ENCODE measurements around the gene TTLL11.

TTLL11 gene

DNA sequence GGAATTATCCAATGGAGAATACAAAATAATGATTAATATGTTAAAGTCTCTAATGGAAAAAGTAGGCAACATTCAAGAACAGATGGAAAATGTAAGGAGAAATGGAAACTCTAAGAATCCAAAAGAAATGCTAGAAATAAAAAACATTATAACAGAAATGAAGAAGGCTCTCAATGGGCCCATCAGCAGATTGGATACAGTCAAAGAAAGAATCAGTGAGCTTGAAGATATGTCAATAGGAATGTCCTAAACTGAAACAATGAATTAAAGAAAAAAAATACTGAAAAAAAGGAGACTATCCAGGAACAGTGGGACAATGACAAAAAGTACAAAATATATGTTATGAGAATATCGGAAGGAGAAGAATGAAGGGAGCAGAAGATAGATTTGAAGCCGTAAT lies 248.5 kb downstream of the TTLL11 start:
- no peaks in the 10 kb centered on the region for H3K27me3 ChIP-seq (ENCODE audit: insufficient read depth, low read depth, severe bottlenecking)
- no peak overlapping the region for H3K27ac ChIP-seq
- H3K36me3 ChIP-seq: no peaks in the 10 kb centered on the region
- no peak for DNase-seq
- TF ChIP-seq CTCF (IDR thresholded peaks at IDR 0.05; ENCODE audit: low read depth, low read length): no peak
- H3K9me3 ChIP-seq (ENCODE audit: severe bottlenecking): peaks cover 8% of the 10 kb centered on the region
- no peak overlapping the region for H3K4me3 ChIP-seq (ENCODE audit: low read depth, low read length)

DNA sequence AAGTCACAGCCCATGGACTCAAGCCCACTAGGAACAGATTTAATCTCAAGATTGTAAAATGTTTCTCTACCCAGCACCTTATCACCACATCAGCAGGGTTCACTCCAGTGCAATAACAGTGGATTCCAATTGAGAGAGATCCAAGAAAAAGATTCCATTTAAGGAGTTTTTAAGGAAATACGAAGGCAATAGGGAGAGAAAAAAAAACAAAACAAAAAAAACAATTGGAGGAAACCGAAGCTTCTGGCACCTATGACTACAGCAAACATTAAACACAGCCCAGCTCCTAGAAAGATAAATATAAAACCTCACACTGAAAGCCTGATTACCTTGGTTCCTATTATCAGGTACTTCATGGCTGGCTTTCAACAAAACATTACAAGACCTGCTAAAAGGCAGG lies 249.0 kb downstream of the TTLL11 start:
- Histone ChIP-seq H3K27ac (no peak overlapping the region), H3K4me3 (ENCODE audit: low read depth, low read length) (no peak overlapping the region), H3K27me3 (ENCODE audit: insufficient read depth, low read depth, severe bottlenecking) (no peaks in the 10 kb centered on the region), H3K9me3 (ENCODE audit: severe bottlenecking) (peaks cover 8% of the 10 kb centered on the region), H3K36me3 (no peaks in the 10 kb centered on the region)
- no peak for TF ChIP-seq CTCF (IDR thresholded peaks at IDR 0.05; ENCODE audit: low read depth, low read length)
- no peak for DNase-seq

DNA sequence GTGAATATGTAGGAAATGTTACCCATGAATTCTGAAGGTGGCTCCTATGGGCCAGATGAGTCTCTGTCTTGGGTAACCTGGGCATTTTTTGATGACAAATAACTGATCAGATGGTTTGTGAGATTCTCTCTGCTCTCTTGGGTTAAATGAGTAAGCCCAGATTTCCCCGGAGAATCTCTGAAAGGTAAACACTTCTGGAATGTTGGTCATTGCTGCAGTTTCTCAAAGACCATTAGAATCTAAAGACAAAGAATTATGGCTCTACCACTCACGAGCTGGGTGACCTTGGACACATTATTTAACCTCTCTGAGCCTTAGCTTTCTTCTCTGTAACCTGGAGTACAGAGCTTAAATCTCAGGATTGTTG lies 250.5 kb downstream of the TTLL11 start:
- DNase-seq: no peak
- H3K27ac ChIP-seq: no peak overlapping the region

GRCh38 chr9:121841771-121842611 lies 251.1 kb downstream of the TTLL11 start:
- DNase-seq: no peak
- H3K36me3 ChIP-seq: no peaks in the 10 kb centered on the region; the same call in 1 of the 2 replicates
- H3K4me3 ChIP-seq (ENCODE audit: low read depth, low read length): no peak overlapping the region
- no peaks in the 10 kb centered on the region for H3K27me3 ChIP-seq (ENCODE audit: insufficient read depth, low read depth, severe bottlenecking)
- no peak for TF ChIP-seq CTCF (IDR thresholded peaks at IDR 0.05; ENCODE audit: low read depth, low read length)
- H3K27ac ChIP-seq: no peak overlapping the region
- peaks cover 8% of the 10 kb centered on the region for H3K9me3 ChIP-seq (ENCODE audit: severe bottlenecking)

More for the DNA sequence above, 250.5 kb downstream of the TTLL11 start:
- no peak for TF ChIP-seq CTCF (IDR thresholded peaks at IDR 0.05; ENCODE audit: low read depth, low read length)
- Histone ChIP-seq H3K36me3 (no peaks in the 10 kb centered on the region), H3K27me3 (ENCODE audit: insufficient read depth, low read depth, severe bottlenecking) (no peaks in the 10 kb centered on the region), H3K9me3 (ENCODE audit: severe bottlenecking) (peaks cover 8% of the 10 kb centered on the region), H3K4me3 (ENCODE audit: low read depth, low read length) (no peak overlapping the region)

GRCh38 chr9:121840838-121841760 lies 252.0 kb downstream of the TTLL11 start:
- no peak for TF ChIP-seq CTCF (IDR thresholded peaks at IDR 0.05; ENCODE audit: low read depth, low read length)
- DNase-seq: no peak
- H3K27me3 ChIP-seq (ENCODE audit: insufficient read depth, low read depth, severe bottlenecking): no peaks in the 10 kb centered on the region
- no peak overlapping the region for H3K27ac ChIP-seq
- H3K4me3 ChIP-seq (ENCODE audit: low read depth, low read length): no peak overlapping the region
- no peaks in the 10 kb centered on the region; the same call in 1 of the 2 replicates for H3K36me3 ChIP-seq
- peaks cover 8% of the 10 kb centered on the region for H3K9me3 ChIP-seq (ENCODE audit: severe bottlenecking)

Data from WERI-Rb-1 (cell line).